K562 (cell line): Measurements from ENCODE around the gene LNX2. TPM values are rescaled to one million over a fixed set of nuclear protein-coding genes. Genes with fewer than 3 reads are reported as not detected.
A peak's percentile ranks its signal among the peaks of the same experiment; 100 is the strongest.

Source experiments
- CBX1 ChIP-seq: sonication (generic); IDR thresholded peaks from 2 replicates; pipeline ENCODE4 v1.6.1; 2016; ENCODE audit warnings: antibody characterized with exemption, low read depth, mild to moderate bottlenecking
- CHCHD3 ChIP-seq: fragments of 250-450 bp; sonication (Bioruptor Pico); IDR thresholded peaks from 2 replicates; pipeline ENCODE4 v2.1.2; 2022; ENCODE audit warnings: mild to moderate bottlenecking
- HNRNPH1 ChIP-seq: fragments of 200-400 bp; formaldehyde crosslinking; optimal IDR thresholded peaks from 2 replicates; pipeline ENCODE3; 2017; ENCODE audit warnings: low read depth, mild to moderate bottlenecking, low read length, moderate library complexity
- HNRNPL ChIP-seq: fragments of 200-400 bp; formaldehyde crosslinking; IDR thresholded peaks from 2 replicates; pipeline ENCODE4 v1.6.1; 2017; ENCODE audit warnings: low read depth, mild to moderate bottlenecking, low read length
- HNRNPUL1 ChIP-seq: fragments of 200-400 bp; formaldehyde crosslinking; IDR thresholded peaks from 2 replicates; pipeline ENCODE4 v1.6.1; 2017; ENCODE audit warnings: low read length
- L3MBTL2 ChIP-seq: fragments of 450-650 bp; IDR thresholded peaks from 2 replicates; pipeline ENCODE4 v1.6.1; 2016; ENCODE audit warnings: mild to moderate bottlenecking, moderate library complexity
- NFE2 ChIP-seq: IDR thresholded peaks from 2 replicates; pipeline ENCODE4 v1.6.1; 2014; ENCODE audit warnings: antibody characterized with exemption, low read depth
- PHF20 ChIP-seq: fragments of 450-650 bp; IDR thresholded peaks from 2 replicates; pipeline ENCODE4 v1.6.1; 2018; ENCODE audit not compliant: partially characterized antibody
- RBBP5 ChIP-seq: fragments of 200-600 bp; sonication (generic); IDR thresholded peaks from 2 replicates; pipeline ENCODE4 v1.6.1; 2012; ENCODE audit warnings: borderline replicate concordance, mild to moderate bottlenecking, low read length, control low read depth, inconsistent platforms; ENCODE audit not compliant: insufficient read depth, poor library complexity, severe bottlenecking
- RFX5 ChIP-seq: IDR thresholded peaks from 2 replicates; pipeline ENCODE4 v1.6.1; 2011; ENCODE audit warnings: low read depth, mild to moderate bottlenecking, improper control_type of control experiment, low read length
- ZBTB40 ChIP-seq, 2 experiments: fragments of 450-650 bp in 1 of 2; sonication (generic) in 1 of 2; formaldehyde crosslinking in 1 of 2; IDR thresholded peaks; 2 replicates each; pipeline versions ENCODE4 v1.7.1 to v1.9.0; 2016 to 2022; ENCODE audit warnings: inconsistent platforms in 1 of 2, mild to moderate bottlenecking in 1 of 2, missing genetic modification reagents in 1 of 2
- ZNF232 ChIP-seq: sonication (generic); formaldehyde crosslinking; IDR thresholded peaks from 2 replicates; pipeline ENCODE4 v1.8.0; 2022; ENCODE audit warnings: mild to moderate bottlenecking, missing genetic modification reagents
- ZNF274 ChIP-seq: IDR thresholded peaks from 2 replicates; pipeline ENCODE4 v1.6.1; 2011; ENCODE audit warnings: low read depth, mild to moderate bottlenecking, low read length, moderate library complexity, borderline replicate concordance
- ZNF668 ChIP-seq: fragments of 250-450 bp; sonication (Bioruptor Pico); IDR thresholded peaks from 2 replicates; pipeline ENCODE4 v1.8.0; 2022; ENCODE audit warnings: mild to moderate bottlenecking, inconsistent platforms
- polyA plus RNA-seq, 8 experiments: library from polyadenylated mRNA; depleted of rRNA in 4 of 8; stranded (reverse) in 5 of 8; unstranded in 3 of 8; fragments of >200 nt; fragmentation: Nextera tagmentation in 2 of 8; fragmentation: Illumina TruSeq in 1 of 8; extraction: Ambion mirVana in 2 of 8; extraction: Trizol in 1 of 8; gene quantifications; 2 replicates each; pipeline versions ENCODE4 v1.2.1 to v1.2.3, GENCODE V29; 2011 to 2014; ENCODE audit warnings: inconsistent platforms in 1 of 8, missing spikeins in 1 of 8
- total RNA-seq, 7 experiments: library from RNA; depleted of rRNA in 6 of 7; stranded (reverse); fragments of >200 nt in 6 of 7; fragmentation: Illumina TruSeq in 2 of 7; extraction: Trizol in 2 of 7; gene quantifications; 2 replicates each; pipeline versions ENCODE4 v1.2.1 to v1.2.3, GENCODE V29; 2011 to 2021; ENCODE audit warnings: low replicate concordance in 1 of 7
- TF ChIP-seq, protein P1 (sequence below), 2 experiments: IDR thresholded peaks; 2 replicates each; pipeline ENCODE4 v1.6.1; 2011; ENCODE audit warnings: borderline replicate concordance in 1 of 2, control low read depth in 1 of 2, low read depth in 1 of 2, low read length in 1 of 2, mild to moderate bottlenecking in 1 of 2, mixed read lengths in 1 of 2, moderate library complexity in 1 of 2; ENCODE audit not compliant: insufficient read depth in 1 of 2, insufficient read length in 1 of 2, poor library complexity in 1 of 2, severe bottlenecking in 1 of 2; ENCODE audit errors: extremely low read depth in 1 of 2
- TF ChIP-seq, protein P2 (sequence below): sonication (generic); formaldehyde crosslinking; IDR thresholded peaks from 2 replicates; pipeline ENCODE4 v1.8.0; 2022; ENCODE audit warnings: mild to moderate bottlenecking, missing genetic modification reagents

The LNX2 gene
- total and polyA plus RNA-seq, 9 of the 15 experiments (the other 6 are each of a cell fraction or from before 2014, with no cell fraction given), result 1.5 to 5.5 (median 4.0) TPM

GRCh38 chr13:27619728-27620376 is 477 bp downstream of the LNX2 start (continued):
- TF ChIP-seq ZBTB40 (IDR thresholded peaks at IDR 0.05) (0 out of 2 replicates have a peak, but pooled peaks have one; percentile 15), ZBTB40 (CRISPR knock-in tag; IDR thresholded peaks at IDR 0.05) (no peak), HNRNPH1 (no peak), L3MBTL2 (peak; percentile 28; the same call in 1 of the 2 replicates), RFX5 (no peak), ZNF668 (no peak), CBX1 (0 out of 2 replicates have a peak, but pooled peaks have one; percentile 7), NFE2 (no peak), HNRNPUL1 (no peak), HNRNPL (peak; percentile 63; the same call in 1 of the 2 replicates), ZNF274 (no peak), PHF20 (no peak), ZNF232 (CRISPR knock-in tag) (no peak), RBBP5 (peak; percentile 53), CHCHD3 (CRISPR knock-in tag) (no peak)
- TF ChIP-seq, protein P1, sequence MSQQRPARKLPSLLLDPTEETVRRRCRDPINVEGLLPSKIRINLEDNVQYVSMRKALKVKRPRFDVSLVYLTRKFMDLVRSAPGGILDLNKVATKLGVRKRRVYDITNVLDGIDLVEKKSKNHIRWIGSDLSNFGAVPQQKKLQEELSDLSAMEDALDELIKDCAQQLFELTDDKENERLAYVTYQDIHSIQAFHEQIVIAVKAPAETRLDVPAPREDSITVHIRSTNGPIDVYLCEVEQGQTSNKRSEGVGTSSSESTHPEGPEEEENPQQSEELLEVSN (IDR thresholded peaks at IDR 0.05; ENCODE audit: borderline replicate concordance in 1 of 2, extremely low read depth in 1 of 2, insufficient read depth in 1 of 2, insufficient read length in 1 of 2, low read depth in 1 of 2, low read length in 1 of 2, poor library complexity in 1 of 2, severe bottlenecking in 1 of 2), result peak in 1 of 2 experiments; percentile 11
- TF ChIP-seq, protein P2, sequence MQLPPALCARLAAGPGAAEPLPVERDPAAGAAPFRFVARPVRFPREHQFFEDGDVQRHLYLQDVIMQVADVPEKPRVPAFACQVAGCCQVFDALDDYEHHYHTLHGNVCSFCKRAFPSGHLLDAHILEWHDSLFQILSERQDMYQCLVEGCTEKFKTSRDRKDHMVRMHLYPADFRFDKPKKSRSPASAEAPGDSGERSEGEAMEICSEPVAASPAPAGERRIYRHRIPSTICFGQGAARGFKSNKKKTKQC (CRISPR knock-in tag), result no peak
